ENCODE results near the gene AGAP1. TPM values are rescaled to one million over a fixed set of nuclear protein-coding genes. Genes with fewer than 3 reads are reported as not detected.

The AGAP1 gene
- total RNA-seq, 1 experiment from 2014 or later, result 25.8 TPM

DNA sequence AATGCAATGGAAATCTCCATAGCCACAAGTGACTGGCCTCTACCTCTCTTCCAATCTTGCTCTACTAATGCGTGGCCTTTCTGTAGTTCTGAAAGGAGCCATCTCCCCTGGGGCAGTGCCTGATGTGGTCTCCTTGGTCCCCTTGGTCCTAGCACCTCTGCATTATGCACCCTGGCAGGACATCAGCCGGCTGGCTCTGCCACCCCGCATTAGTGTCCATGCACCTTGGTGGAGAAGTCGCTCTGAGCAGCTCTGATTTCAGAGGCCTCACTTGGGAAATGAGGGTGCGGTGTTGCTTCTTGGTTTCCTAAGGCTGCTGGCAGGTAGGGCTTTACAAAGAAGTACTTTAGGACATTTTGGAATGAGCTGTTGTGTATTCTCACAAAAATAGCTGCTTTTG, 356.4 kb downstream of the AGAP1 start:
- Histone ChIP-seq H3K27me3 (ENCODE audit: insufficient read depth, low read length) (no peaks in the 10 kb centered on the region), H2BK120ac (ENCODE audit: low read depth, low read length, poor library complexity, severe bottlenecking) (no peak overlapping the region), H4K8ac (replicated peaks; ENCODE audit: insufficient read length, low read depth, low read length) (no peak overlapping the region), H3K9me3 (ENCODE audit: control insufficient read depth, low read depth, low read length) (no peaks in the 10 kb centered on the region), H3K4me1 (ENCODE audit: insufficient read depth, low read length) (no peaks in the 10 kb centered on the region), H3K4me2 (ENCODE audit: insufficient read depth, insufficient read length, low read length) (no peak overlapping the region), H3K27ac (ENCODE audit: insufficient read length, low read depth, low read length) (no peak overlapping the region), H4K5ac (ENCODE audit: insufficient read length, low read depth, low read length) (no peak overlapping the region), H2AFZ (ENCODE audit: low read length) (no peak overlapping the region), H3K56ac (ENCODE audit: insufficient read length, low read depth, low read length) (no peak overlapping the region), H3K9ac (ENCODE audit: extremely low read depth, insufficient read length, low read length) (no peak overlapping the region), H3K79me1 (ENCODE audit: insufficient read depth, low read depth, low read length, poor library complexity, severe bottlenecking) (no peaks in the 10 kb centered on the region), H3T11ph (ENCODE audit: low read length) (no peak overlapping the region), H2BK5ac (ENCODE audit: insufficient read length, low read length) (no peak overlapping the region), H3K18ac (ENCODE audit: insufficient read length, low read depth, low read length) (no peak overlapping the region), H2BK20ac (ENCODE audit: low read depth, low read length, poor library complexity, severe bottlenecking) (no peak overlapping the region), H3K4ac (ENCODE audit: low read depth, low read length) (no peak overlapping the region), H3K23me2 (ENCODE audit: insufficient read length, low read depth, low read length, poor library complexity, severe bottlenecking) (no peaks in the 10 kb centered on the region), H3K14ac (ENCODE audit: insufficient read depth, low read length) (no peak overlapping the region), H4K20me1 (ENCODE audit: control insufficient read depth, insufficient read depth, insufficient read length) (no peaks in the 10 kb centered on the region), H2AK5ac (ENCODE audit: insufficient read length, low read length) (no peak overlapping the region), H2BK15ac (ENCODE audit: low read depth, low read length) (no peak overlapping the region), H4K91ac (ENCODE audit: insufficient read length, low read depth, low read length) (no peak overlapping the region), H3K23ac (ENCODE audit: insufficient read length, low read depth, low read length) (no peak overlapping the region), H2BK12ac (ENCODE audit: insufficient read length, low read depth, low read length) (no peak overlapping the region), H3K79me2 (ENCODE audit: insufficient read depth, low read length) (no peaks in the 10 kb centered on the region)
- H3K36me3 Mint-ChIP-seq (ENCODE audit: insufficient read depth in 1 of 3, low read depth in 3 of 3), result no peaks in the 10 kb centered on the region
- H3K9me3 Mint-ChIP-seq, result no peaks in the 10 kb centered on the region
- no peaks in the 10 kb centered on the region for H3K27me3 Mint-ChIP-seq (ENCODE audit: low read depth)
- no peak overlapping the region for H3K4me3 Mint-ChIP-seq
- no peak for DNase-seq
- peaks cover 36 to 46% of the 10 kb centered on the region in 2 experiments for H3K4me1 Mint-ChIP-seq
- H3K27ac Mint-ChIP-seq, result no peak overlapping the region
- TF ChIP-seq, protein P1, sequence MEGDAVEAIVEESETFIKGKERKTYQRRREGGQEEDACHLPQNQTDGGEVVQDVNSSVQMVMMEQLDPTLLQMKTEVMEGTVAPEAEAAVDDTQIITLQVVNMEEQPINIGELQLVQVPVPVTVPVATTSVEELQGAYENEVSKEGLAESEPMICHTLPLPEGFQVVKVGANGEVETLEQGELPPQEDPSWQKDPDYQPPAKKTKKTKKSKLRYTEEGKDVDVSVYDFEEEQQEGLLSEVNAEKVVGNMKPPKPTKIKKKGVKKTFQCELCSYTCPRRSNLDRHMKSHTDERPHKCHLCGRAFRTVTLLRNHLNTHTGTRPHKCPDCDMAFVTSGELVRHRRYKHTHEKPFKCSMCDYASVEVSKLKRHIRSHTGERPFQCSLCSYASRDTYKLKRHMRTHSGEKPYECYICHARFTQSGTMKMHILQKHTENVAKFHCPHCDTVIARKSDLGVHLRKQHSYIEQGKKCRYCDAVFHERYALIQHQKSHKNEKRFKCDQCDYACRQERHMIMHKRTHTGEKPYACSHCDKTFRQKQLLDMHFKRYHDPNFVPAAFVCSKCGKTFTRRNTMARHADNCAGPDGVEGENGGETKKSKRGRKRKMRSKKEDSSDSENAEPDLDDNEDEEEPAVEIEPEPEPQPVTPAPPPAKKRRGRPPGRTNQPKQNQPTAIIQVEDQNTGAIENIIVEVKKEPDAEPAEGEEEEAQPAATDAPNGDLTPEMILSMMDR (conservative IDR thresholded peaks at IDR 0.05), result no peak
- WGBS (ENCODE audit: extremely low coverage, insufficient read length, low lambda C conversion rate), result no CpG with 5 or more reads among the region's 5 CpGs

All from H9 (cell line).